GM18526 (cell line): ENCODE results near the gene PRKCE.

Experiments
- POLR2A ChIP-seq: IDR thresholded peaks from 3 replicates; pipeline ENCODE4 v1.6.1; 2011; ENCODE audit not compliant: insufficient read length; ENCODE audit errors: extremely low read depth

The PRKCE gene

DNA sequence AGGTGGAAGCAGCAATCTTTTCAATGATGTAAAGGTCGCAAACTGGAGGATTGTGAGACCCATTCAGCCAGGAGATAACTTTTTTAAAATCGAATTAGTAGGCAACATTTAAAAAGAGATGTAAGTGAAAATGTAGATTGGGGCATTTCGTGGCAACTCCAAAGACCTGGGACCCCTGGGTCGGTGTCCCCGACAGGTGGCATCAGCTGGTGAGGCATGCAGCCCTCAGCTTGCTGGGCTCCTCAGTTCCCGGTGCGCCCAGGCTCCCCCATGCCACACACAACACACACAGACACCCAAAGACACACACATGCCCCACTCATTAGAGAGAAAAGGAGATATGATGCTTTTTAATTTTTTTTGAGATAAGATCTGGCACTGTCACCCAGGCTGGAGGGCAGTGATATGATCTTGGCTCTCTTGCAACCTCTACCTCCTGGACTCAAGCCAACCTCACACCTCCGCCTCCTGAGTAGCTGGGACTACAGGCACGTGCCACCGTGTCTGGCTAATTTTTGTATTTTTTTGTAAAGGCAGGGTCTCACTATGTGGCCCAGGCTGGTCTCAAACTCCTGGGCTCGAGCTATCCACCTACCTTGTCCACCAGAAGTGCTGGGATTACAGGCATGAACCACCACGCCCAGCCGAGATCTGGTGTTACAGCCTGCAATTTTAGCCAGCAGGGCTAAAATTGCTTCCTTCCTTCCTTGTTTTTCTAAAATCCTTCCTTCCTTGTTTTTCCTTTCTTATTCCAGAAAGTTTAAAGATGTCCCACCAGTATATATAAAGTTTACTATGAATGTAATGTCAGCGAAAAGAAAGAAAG lies 523.1 kb downstream of the PRKCE start:
- no peak for TF ChIP-seq POLR2A

DNA sequence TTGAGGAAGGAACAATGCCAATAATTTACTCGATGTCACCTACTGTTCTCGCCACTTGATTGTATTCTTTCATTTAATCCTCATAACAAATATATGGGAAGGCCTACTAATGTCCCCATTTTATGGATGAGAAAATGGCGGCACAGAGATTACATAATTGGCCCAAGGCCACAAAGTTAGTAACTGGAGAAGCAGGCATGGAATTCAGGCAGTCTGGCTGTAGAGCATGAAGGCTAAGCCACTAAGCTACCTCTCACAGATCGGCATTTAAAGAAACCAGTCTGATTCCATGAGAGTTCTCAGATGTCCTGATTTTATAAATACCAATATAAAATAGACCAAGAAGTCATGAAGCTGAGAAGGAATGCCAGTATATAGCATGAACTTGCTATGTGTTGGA lies 523.9 kb downstream of the PRKCE start:
- TF ChIP-seq POLR2A = no peak

DNA sequence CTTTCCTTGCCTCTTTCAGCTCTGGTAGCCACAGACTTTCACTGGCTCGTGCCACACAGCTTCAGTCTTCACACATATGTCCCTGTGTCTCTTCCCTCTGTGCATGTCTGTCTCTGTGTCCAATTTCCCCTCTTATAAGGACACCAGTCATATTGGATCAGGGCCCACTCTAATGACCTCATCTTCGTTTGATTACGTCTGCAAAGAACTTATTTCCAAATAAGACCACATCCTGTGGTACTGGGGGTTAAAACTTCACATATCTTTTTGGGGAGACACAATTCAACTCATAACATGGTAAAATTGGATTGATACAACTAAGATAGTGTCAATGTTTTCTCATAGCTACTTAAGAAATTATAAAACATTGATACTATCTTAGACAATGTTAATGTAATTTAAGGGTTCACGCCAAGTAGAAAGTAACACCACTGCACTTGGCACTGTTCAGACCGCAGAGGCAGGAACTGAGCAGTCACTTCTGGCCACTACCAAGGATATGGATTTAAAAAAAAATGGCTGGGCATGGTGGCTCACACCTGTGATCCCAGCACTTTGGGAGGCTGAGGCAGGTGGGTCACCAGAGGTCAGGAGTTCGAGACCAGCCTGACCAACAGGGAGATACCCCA lies 526.1 kb downstream of the PRKCE start:
- TF ChIP-seq POLR2A = no peak

- no peak for TF ChIP-seq POLR2A
Observed at GRCh38 chr2:46179037-46179621, 527.7 kb downstream of the PRKCE start.

- TF ChIP-seq POLR2A = no peak
Observed at GRCh38 chr2:46180189-46180588, 528.7 kb downstream of the PRKCE start.

GRCh38 chr2:46181306-46181705 lies 529.8 kb downstream of the PRKCE start:
- no peak for TF ChIP-seq POLR2A

GRCh38 chr2:46181789-46182530 lies 530.5 kb downstream of the PRKCE start:
- no peak for TF ChIP-seq POLR2A

DNA sequence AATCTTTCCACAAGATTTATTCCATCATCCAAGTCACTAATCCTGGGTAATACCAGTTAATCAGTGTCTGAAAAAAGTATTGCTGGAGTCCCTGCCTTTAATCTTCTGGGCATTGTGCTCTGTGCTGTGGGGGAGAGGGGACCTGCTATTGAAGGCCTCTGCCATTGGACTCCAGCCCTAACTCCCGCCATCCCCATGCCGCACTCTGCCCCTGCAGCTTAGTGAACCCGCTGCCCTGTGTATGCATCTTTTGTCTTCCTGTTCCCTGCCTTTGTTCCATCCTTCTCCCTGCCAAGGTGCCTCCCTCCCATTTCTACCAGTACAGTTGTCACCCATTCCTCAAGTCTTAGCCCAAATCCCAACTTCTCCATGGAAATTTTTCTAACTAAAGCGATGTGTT lies 532.0 kb downstream of the PRKCE start:
- no peak for TF ChIP-seq POLR2A

- no peak for TF ChIP-seq POLR2A
Observed at GRCh38 chr2:46184794-46185583, 533.5 kb downstream of the PRKCE start.

DNA sequence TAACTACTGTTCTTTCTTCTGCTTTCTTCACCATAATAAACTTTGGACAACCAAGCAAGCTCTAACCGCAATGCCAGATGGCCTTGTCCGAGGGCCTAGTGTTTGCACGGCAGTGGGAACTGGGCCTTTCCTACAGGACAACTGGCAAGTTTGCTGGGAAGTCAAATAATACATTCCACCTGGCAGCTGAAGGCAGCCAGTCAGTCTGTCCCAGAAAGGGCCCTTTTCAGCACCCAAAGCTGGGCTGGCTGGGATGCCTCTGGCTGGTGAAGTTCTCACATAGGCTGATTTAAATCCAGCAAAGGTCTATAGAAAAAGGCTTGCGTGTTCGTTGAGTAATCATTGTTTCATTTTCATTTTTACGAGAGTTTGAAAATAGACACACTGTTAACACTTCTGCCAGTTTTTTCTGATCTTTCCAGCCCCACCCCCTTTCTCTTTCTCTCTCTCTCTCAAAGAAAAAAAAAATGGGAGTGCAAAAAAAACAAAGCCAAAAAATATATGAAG lies 535.7 kb downstream of the PRKCE start:
- TF ChIP-seq POLR2A = no peak

DNA sequence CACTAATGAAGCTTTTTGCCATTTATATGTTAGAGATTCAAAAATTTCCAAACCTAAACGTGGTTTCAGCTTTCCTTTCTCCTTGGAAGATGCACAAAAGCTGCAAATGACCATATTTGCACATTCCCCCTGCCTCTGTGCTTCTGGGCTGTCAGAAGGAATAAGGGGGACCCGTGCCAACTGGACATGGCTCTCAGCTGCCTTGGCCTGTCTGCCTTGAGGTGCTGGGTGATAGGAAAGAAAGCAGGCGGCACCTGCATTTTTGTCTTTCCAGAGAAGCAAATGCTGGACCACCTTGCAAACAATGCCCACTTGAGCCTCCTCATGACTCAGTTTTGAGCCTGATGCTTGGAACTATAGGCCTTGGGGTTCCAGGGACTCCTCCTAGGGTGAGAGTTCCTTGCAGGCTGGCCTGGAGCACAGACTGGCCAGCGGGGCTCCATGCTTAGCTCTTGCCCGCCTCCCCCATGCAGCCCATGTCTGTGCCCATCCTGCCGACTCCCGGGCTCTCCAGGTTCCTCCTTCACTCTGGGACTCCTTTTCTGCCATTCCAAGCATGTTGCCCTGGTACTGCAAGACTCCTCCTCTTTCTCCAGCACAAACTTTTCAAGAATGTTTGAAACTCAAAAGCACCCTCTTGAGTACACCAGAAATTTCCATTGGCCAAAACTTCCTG lies 536.7 kb downstream of the PRKCE start:
- TF ChIP-seq POLR2A = no peak

- TF ChIP-seq POLR2A = no peak
Observed at GRCh38 chr2:46193356-46193755, 541.9 kb downstream of the PRKCE start.

- no peak for TF ChIP-seq POLR2A
Observed at GRCh38 chr2:46193855-46194254, 542.4 kb downstream of the PRKCE start.

DNA sequence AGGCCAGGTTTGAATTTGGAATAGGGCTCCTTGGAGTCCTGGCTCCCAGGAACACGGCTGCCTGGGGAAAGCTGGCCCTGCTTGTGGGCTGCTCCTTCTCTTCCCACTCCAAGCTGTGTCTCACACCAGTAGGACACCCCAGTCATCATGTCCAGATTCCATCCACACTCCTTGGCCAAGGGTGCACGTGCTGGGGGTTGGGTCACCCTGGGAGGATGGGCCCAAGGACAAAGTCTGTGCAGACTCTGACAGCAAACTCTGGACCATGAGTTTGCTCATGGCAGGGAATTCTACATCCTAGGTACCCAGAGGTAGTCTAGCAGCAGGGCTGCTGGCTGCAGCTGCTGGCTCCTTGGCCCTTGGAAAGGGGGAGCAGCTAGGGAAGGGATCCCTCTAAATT lies 543.4 kb downstream of the PRKCE start:
- TF ChIP-seq POLR2A = no peak
